ENCODE data around the gene SLAMF9.

SLAMF9 gene

GRCh38 chr1:159933347-159933746, 20.7 kb downstream of the SLAMF9 start:
- no peak overlapping the region for H3K4me3 ChIP-seq (ENCODE audit: control insufficient read depth, low read depth, low read length)
- no peak for DNase-seq (ENCODE audit: low read depth)
- TF ChIP-seq CTCF (conservative IDR thresholded peaks at IDR 0.05; ENCODE audit: control insufficient read depth, insufficient read depth, low read depth, low read length) = no peak

- no peak for DNase-seq (ENCODE audit: low read depth)
Observed at GRCh38 chr1:159932296-159933285, 21.4 kb downstream of the SLAMF9 start.

GRCh38 chr1:159931795-159932173, 22.3 kb downstream of the SLAMF9 start:
- no peak for TF ChIP-seq CTCF (conservative IDR thresholded peaks at IDR 0.05; ENCODE audit: control insufficient read depth, insufficient read depth, low read depth, low read length)
- no peak overlapping the region for H3K4me3 ChIP-seq (ENCODE audit: control insufficient read depth, low read depth, low read length)
- DNase-seq (ENCODE audit: low read depth) = no peak

More at GRCh38 chr1:159932296-159933285, 21.4 kb downstream of the SLAMF9 start:
- TF ChIP-seq CTCF (conservative IDR thresholded peaks at IDR 0.05; ENCODE audit: control insufficient read depth, insufficient read depth, low read depth, low read length) = no peak
- H3K4me3 ChIP-seq (ENCODE audit: control insufficient read depth, low read depth, low read length) = no peak overlapping the region

- no peak overlapping the region for H3K4me3 ChIP-seq (ENCODE audit: control insufficient read depth, low read depth, low read length)
- DNase-seq (ENCODE audit: low read depth) = no peak
- no peak for TF ChIP-seq CTCF (conservative IDR thresholded peaks at IDR 0.05; ENCODE audit: control insufficient read depth, insufficient read depth, low read depth, low read length)
Observed at GRCh38 chr1:159931101-159931794, 22.8 kb downstream of the SLAMF9 start.

- no peak overlapping the region for H3K4me3 ChIP-seq (ENCODE audit: control insufficient read depth, low read depth, low read length)
- no peak for DNase-seq (ENCODE audit: low read depth)
- no peak for TF ChIP-seq CTCF (conservative IDR thresholded peaks at IDR 0.05; ENCODE audit: control insufficient read depth, insufficient read depth, low read depth, low read length)
Observed at GRCh38 chr1:159930634-159931033, 23.4 kb downstream of the SLAMF9 start.

- no peak for DNase-seq (ENCODE audit: low read depth)
- H3K4me3 ChIP-seq (ENCODE audit: control insufficient read depth, low read depth, low read length) = no peak overlapping the region
- TF ChIP-seq CTCF (conservative IDR thresholded peaks at IDR 0.05; ENCODE audit: control insufficient read depth, insufficient read depth, low read depth, low read length) = no peak
Observed at GRCh38 chr1:159930216-159930615, 23.8 kb downstream of the SLAMF9 start.

Measured in fibroblast of mammary gland (primary cell).